HEK293T (cell line): ENCODE data around the gene CDS2.

Experiments
- ARNT ChIP-seq: fragments of 450-650 bp; IDR thresholded peaks from 2 replicates; pipeline ENCODE4 v1.6.1; 2017; ENCODE audit warnings: mild to moderate bottlenecking
- BHLHE40 ChIP-seq: fragments of 450-650 bp; IDR thresholded peaks from 2 replicates; pipeline ENCODE4 v1.6.1; 2016; ENCODE audit warnings: mild to moderate bottlenecking, moderate library complexity, borderline replicate concordance
- FOXM1 ChIP-seq: fragments of 450-650 bp; IDR thresholded peaks from 2 replicates; pipeline ENCODE4 v1.6.1; 2017; ENCODE audit warnings: mild to moderate bottlenecking, borderline replicate concordance

DNA sequence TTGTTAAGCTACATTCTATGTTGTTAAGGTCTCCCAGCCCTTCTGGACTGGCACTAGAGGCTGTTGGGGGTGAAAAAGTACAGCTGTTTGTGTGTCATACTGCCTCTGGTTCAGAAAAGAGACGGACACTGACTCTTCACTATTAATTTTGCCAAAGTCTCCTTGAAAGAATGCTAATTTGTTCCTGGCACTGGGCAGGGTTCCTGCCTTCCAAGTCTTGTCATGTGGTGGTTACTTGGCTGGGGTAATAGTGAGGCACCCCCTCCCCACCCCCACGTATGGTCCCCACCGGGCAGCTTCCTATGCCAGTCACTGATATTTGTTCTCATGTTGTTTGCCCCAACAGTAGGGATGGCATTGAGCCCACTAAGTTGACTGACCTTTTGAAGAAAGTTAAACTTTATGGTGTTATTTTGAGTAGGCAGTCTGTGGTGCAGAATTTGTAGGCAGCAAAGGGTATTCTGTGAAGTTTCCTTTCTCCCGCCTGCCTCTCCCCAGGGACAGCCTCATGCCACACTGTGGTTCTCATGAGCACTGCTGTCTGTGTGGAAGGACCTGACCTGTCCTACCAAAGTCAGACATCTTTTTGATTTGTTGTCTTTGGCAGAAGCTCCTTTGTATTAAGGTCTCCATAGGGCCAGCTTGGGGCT lies 8.7 kb downstream of the CDS2 start:
- TF ChIP-seq ARNT, result no peak
- TF ChIP-seq FOXM1, result no peak
- TF ChIP-seq BHLHE40, result no peak
